GM18951 (cell line): ENCODE results near the gene MTHFD1L.

Experiments
- POLR2A ChIP-seq: IDR thresholded peaks from 4 replicates; pipeline ENCODE4 v1.6.1; 2011; ENCODE audit warnings: mild to moderate bottlenecking; ENCODE audit not compliant: insufficient read length, insufficient read depth; ENCODE audit errors: extremely low read depth
- in situ Hi-C: fragments of 300-500 bp; cut with MboI; formaldehyde crosslinking; loops from one replicate; pipeline ENCODE4 v1.12.0; 2022; ENCODE audit warnings: low sequenced_read_pairs, mixed read lengths, inconsistent platforms; ENCODE audit not compliant: unreplicated experiment

Gene MTHFD1L

DNA sequence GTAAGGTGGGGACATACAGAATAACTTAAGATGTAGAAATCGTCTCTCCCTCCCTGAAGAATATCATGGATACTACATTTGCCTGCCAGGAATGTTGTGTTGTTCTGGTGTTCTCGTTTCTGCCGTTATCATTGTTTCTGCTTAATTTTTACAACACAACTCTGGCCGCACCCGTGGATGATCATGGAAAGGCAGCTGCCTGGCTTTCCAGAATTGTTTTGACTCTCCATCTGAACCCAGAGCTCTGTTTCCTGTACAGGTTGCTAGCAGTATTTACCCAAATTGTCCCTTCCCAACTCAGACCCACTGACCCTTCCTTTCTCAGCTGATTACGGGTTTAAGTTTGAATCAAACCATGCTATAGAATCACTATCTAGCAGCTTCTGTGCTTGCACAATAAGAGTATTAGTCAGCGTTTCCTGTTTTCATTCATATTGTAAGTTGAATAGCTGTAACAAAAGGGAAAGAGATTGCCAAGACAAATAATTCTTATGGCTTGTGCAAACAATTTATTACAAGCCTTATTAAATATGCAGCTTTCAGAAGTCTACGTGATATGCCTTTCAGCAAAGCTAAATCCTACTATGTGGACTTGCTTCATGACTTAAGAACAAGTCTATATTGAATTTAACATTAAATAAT is 139.0 kb downstream of the MTHFD1L start:
- in situ Hi-C loops = loop anchor here (25.0 kb wide), 1 partner anchor 333 kb away; no protein-coding TSS in a partner anchor

DNA sequence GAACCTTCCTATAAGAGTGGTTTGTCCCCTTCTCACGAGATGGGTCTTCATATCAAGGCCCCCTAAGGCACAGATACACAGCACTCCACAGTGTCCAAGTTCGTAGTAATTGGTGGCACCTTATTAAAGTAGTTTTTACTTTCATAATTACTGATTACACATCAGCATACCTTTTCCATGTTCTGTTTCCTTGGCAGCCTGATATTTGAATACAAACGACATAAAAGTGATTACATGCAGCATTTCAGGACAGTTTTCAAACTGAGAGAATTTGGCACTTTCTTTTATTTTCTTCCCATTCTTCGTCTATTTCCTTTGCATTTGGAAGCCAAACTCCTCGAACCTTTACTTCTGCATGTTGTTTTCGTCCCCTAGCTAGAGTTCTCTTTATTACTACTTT is 139.7 kb downstream of the MTHFD1L start:
- TF ChIP-seq POLR2A = no peak
- in situ Hi-C loops = loop anchor here (25.0 kb wide), 1 partner anchor 332 kb away; no protein-coding TSS in a partner anchor

More for the DNA sequence above, 139.0 kb downstream of the MTHFD1L start:
- no peak for TF ChIP-seq POLR2A

DNA sequence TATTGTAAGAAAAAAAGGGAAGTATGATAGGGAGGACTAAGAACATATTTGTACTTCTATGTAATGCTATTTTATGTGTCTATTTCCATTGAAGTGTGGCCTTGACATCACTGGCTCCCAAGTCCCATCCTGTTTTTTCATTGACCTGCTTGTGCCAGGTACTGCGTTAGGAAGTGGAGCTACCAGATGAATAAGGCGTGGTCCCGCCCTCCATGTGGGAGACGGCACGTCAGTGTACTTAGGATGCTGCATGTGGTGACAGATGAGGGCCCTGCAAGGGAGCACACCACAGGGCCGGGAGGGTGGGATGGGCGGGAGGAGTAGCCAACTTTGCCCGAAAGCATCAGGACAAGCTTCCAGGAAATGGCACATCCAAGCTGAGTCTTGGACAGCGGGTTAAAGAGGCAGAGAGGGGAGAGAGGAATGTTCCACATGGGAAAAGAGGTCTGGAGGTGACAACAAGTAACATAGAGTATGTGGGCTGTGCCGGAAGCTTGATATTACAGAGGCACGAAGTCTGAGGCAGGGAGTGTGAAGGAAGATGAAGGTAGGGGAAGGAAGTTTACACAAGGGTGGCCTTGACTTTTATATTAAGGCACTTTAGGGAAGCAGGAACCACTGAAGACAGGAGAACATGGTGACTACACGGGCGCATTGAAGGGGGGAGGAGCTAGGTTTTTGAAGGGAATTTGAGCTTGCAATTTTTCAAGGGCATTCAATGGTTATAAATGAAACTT is 140.6 kb downstream of the MTHFD1L start:
- TF ChIP-seq POLR2A = no peak
- in situ Hi-C loops = loop anchor here (25.0 kb wide), 1 partner anchor 331 kb away; no protein-coding TSS in a partner anchor

DNA sequence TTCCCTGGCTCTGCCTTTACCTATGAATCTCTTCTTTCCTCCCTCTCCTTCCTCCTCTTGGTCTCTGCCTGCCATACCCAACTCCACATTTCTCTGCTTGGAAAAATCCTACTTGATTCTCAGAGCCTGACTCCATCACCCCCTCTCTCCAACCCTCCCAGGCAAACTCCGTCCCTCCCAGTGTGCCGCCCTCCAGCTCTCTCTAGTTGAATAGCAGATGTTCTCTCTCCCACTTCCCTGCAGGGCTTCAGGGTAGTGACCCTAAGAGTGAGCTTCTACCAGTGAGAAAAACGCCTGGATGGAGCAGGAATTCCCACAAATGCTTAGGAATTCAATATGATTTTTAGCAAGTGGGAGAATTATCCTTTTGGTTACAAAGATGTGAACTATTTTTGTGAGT is 141.6 kb downstream of the MTHFD1L start:
- no peak for TF ChIP-seq POLR2A
- in situ Hi-C loops = loop anchor here (25.0 kb wide), 1 partner anchor 330 kb away; no protein-coding TSS in a partner anchor

DNA sequence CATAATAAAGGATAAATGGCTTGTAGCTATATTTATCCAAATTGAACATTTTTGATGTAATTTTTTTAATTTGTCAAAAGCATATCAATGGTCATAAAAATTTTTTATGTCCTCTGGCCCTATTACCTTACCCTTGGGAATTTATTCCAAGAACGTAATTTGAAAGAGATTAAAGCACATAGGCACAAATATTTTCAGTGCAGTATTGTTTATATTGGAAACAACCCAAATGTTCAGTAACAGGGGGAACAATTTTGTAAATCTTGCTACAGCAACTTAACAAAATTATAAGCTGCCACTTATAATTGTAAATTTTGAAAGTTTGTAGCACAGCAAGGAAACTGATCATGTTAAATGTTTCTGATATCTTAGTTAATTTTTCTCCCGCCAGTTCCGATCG is 142.4 kb downstream of the MTHFD1L start:
- in situ Hi-C loops = loop anchor here (25.0 kb wide), 1 partner anchor 329 kb away; no protein-coding TSS in a partner anchor
- no peak for TF ChIP-seq POLR2A

DNA sequence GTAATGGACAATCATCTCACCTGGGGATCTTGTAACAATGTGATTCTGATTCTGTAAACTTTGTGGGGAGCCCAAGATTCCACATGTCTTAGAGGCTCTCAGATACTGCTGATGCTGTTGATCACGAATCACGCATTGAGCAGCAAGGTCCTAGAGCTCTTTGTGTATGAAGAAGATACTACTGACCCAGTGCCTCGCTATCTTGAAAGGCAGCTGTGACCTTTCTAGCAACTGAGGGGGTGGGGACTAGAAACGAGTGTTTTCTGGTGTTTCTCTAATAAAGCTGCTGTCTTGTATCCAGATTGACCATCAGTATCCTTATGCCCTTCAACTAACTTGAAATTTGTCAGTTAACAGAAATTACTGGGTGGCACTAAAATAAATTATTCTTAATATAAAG is 142.9 kb downstream of the MTHFD1L start:
- in situ Hi-C loops = loop anchor here (25.0 kb wide), 1 partner anchor 329 kb away; no protein-coding TSS in a partner anchor
- no peak for TF ChIP-seq POLR2A

DNA sequence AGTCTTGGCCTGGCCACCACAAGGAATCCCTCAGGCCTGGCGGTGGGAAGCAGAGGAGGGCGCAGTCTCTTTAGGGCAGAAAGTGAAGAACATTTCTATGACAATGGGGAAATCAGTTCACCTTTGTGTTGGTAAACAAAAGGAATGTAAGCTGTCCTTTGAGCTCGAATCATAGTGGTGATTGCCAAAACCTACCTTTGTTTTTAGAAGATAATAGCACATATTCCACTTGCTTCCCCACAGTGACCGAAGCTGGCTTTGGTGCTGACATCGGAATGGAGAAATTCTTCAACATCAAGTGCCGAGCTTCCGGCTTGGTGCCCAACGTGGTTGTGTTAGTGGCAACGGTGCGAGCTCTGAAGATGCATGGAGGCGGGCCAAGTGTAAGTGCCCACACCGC is 144.1 kb downstream of the MTHFD1L start:
- in situ Hi-C loops = loop anchor here (25.0 kb wide), 1 partner anchor 328 kb away; no protein-coding TSS in a partner anchor
- no peak for TF ChIP-seq POLR2A

DNA sequence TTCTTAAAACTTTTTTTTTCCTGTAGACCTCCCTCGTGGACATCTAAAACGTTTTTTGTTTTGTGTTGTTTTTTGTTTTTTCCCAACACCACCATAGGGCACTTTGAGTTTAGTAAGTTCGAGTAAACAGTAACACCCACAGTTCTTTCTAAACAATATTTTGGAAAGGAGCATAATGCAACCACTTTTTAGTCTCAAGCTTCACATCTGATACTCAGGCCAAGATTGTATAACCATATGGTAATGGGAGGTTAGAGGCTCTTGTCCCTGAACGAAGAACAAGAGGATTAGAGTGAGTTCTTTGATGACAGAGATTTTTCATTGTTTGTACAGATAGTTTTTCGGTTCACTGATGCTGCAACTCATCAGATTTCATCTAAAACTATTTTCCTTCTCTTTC is 144.6 kb downstream of the MTHFD1L start:
- in situ Hi-C loops = loop anchor here (25.0 kb wide), 1 partner anchor 327 kb away; no protein-coding TSS in a partner anchor

DNA sequence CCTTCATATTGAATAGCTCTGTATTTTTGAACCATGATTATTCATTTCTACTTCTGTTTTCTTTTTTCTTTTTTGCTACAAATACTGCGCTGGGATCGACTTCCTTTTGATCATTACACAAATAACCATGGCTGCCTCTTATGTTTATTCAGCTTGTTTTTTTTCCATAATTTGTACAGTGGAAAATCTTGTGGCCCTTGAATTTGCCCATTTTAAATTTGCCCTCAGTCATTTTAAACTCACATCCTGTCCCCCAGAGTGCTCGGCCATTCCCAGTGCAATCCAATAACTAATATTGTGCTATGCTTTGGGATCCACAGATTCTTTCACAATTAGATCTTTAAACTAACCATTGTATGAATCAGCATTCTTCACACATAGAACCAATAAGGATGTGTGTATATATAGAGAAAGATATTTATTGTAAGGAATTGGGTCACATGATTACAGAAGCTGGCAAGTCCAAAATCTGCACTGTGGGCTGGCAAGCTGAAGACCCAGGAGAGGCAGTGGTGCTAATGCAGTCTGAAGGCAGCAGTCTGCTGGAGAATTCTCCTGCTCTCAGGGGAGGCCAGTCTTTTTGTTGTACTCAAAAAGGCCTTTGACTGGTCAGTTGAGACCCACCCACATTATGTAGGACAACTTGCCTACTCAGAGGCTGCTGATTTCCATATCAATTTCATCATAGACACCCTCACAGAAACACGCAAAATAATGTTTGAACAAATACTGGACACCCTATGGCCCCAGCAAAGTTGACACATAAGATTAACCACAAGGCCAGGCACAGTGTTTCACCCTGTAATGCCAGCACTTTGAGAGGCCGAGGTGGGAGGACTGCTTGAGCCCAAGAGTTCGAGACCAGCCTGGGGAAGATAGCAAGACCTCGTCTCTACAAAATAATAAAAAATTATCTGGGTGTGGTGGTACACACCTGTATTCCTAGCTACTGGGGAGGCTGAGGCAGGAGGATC is 147.1 kb downstream of the MTHFD1L start:
- no peak for TF ChIP-seq POLR2A
- in situ Hi-C loops = loop anchor here (25.0 kb wide), 1 partner anchor 325 kb away; no protein-coding TSS in a partner anchor

More for the DNA sequence above, 144.6 kb downstream of the MTHFD1L start:
- no peak for TF ChIP-seq POLR2A

DNA sequence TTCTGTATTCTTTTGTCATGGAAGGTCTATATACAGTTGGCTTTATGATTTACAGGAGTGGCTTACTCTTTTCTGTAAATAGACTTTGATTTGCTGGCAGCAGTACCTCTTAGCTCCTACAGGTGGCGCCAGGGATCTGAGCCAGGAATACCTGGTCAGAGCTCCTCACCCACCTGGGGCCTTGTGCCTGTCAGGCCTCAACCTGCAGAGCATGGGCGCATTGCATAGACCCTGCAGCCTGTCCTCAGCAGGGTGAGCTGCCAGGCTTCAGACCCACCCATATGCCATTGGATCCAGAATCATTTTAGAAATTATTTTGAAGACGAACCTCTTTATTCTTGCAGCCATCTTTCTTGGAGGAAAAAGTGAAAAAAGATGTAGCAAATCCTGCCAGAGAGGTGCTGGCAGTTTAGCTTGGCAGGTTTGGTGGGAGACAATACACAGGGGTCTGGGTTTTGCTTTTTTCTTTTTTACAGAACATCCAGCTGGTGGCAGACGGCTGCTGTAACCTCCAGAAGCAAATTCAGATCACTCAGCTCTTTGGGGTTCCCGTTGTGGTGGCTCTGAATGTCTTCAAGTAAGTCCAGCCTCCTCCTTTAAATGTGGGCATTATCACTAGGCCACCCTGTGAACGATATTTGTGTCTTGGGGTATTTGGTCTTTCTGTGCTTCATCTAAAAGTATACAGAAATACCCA is 149.1 kb downstream of the MTHFD1L start:
- in situ Hi-C loops = loop anchor here (25.0 kb wide), 1 partner anchor 323 kb away; no protein-coding TSS in a partner anchor
- TF ChIP-seq POLR2A = no peak

DNA sequence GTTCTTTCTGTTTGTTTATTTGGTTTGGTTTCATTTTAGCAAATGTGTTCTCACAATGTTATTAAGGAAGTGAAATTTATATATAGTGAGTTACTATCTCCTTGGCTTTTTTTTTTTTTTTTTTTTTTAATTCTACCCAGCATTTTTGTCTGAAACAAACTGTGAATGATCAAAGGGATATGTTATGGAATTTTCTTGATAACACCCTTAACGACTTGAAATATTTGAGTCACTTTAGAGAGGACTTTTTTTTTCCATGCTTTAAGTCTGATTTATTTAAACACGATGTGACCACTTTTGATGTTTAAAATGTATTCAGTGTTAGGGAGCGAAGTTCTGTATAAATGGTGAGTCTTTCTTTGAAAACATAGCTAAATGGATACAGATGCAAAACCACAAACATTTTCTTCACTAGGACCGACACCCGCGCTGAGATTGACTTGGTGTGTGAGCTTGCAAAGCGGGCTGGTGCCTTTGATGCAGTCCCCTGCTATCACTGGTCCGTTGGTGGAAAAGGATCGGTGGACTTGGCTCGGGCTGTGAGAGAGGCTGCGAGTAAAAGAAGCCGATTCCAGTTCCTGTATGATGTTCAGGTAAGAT is 149.7 kb downstream of the MTHFD1L start:
- in situ Hi-C loops = loop anchor here (25.0 kb wide), 1 partner anchor 322 kb away; no protein-coding TSS in a partner anchor
- no peak for TF ChIP-seq POLR2A
